Large intestine (tissue), 3 donors: ENCODE results near the gene ARHGAP44. TPM values are rescaled to one million over a fixed set of nuclear protein-coding genes. Genes with fewer than 3 reads are reported as not detected.

Source experiments
- DNase-seq, 2 donors: peaks; one replicate each; pipeline versions ENCODE4 v3.0.0 to v3.0.0-alpha.2; 2013
- H3K27ac ChIP-seq: one replicate; pipeline ENCODE4 v1.5.1; 2013; ENCODE audit warnings: low read length
- H3K27me3 ChIP-seq: 2 replicates; pipeline ENCODE4 v1.6.1; 2013; ENCODE audit warnings: low read length; ENCODE audit not compliant: control insufficient read depth, insufficient read depth
- H3K36me3 ChIP-seq: 2 replicates; pipeline ENCODE4 v1.6.1; 2013; ENCODE audit warnings: low read length; ENCODE audit not compliant: control insufficient read depth, insufficient read depth
- H3K4me1 ChIP-seq: one replicate; pipeline ENCODE4 v1.6.1; 2013; ENCODE audit warnings: low read length; ENCODE audit not compliant: control insufficient read depth, insufficient read depth
- H3K4me3 ChIP-seq: one replicate; pipeline ENCODE4 v1.5.1; 2013; ENCODE audit warnings: low read length
- H3K9me3 ChIP-seq: one replicate; pipeline ENCODE4 v1.6.1; 2013; ENCODE audit warnings: mild to moderate bottlenecking, low read depth, low read length, moderate library complexity; ENCODE audit not compliant: control insufficient read depth
- whole genome bisulfite sequencing: methylation state at CpG from one replicate; pipeline ENCODE4 v1.1.5; 2013; ENCODE audit warnings: low lambda C conversion rate; ENCODE audit not compliant: insufficient coverage; 5-methylcytosine and 5-hydroxymethylcytosine counted together
- polyA plus RNA-seq: library from polyadenylated mRNA; unstranded; fragments of 120-200 nt; gene quantifications from one replicate; pipeline ENCODE4 v1.2.1, GENCODE V29; 2013

The ARHGAP44 gene
- polyA plus RNA-seq, 1 donor, result 3.2 TPM

DNA sequence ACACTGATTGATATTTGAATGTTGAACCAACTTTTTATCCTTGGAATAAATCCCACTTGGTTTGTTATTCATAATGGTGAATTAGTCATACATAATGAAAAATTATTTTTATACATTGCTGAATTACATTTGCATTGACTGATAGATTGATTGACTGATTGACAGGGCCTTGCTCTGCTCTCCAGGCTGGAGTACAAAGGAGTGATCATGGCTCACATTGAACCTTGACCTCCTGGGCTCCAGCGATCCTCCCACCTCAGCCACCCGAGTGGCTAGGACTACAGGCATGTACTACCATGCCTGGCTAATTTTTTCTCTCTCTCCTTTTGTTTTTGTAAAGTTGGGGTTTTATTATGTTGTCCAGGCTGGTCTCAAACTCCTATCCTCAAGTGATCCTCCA lies 97.8 kb downstream of the ARHGAP44 start:
- H3K27ac ChIP-seq, result no peak overlapping the region
- H3K4me1 ChIP-seq, result no peaks in the 10 kb centered on the region
- no peaks in the 10 kb centered on the region for H3K27me3 ChIP-seq
- no peak for DNase-seq
- H3K9me3 ChIP-seq, result no peaks in the 10 kb centered on the region
- H3K4me3 ChIP-seq, result no peak overlapping the region
- WGBS, result no CpG with 5 or more reads among the region's 2 CpGs
- H3K36me3 ChIP-seq, result no peaks in the 10 kb centered on the region

DNA sequence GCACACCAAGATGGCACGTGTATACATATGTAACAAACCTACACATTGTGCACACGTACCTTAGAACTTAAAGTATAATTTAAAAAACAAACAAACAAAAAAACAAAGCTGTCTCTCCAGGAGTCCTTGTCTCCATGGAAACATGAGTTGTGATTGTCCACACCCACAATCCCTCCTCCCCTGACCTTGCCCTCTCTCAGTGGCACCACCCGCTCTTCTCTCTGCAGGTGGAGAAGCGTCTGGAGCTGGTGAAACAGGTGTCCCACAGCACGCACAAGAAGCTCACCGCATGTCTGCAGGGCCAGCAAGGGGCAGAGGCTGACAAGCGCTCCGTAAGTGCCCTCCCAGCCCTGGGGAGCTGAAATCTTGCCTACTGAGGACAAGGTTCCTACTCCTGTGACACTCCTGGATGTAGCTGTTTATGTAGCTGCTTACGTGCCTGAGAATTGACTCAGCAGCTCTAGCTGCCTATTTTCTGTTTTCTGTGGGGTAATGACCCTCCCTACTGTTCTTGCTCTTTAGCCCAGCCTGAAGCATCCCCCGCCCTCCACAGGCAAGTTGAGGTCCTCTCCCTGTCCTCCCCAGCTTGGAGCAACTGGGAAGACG lies 107.0 kb downstream of the ARHGAP44 start:
- Histone ChIP-seq H3K27me3 (no peaks in the 10 kb centered on the region), H3K9me3 (no peaks in the 10 kb centered on the region), H3K4me1 (no peaks in the 10 kb centered on the region), H3K27ac (no peak overlapping the region), H3K36me3 (no peaks in the 10 kb centered on the region), H3K4me3 (no peak overlapping the region)
- no peak for DNase-seq
- no CpG with 5 or more reads among the region's 11 CpGs for WGBS

DNA sequence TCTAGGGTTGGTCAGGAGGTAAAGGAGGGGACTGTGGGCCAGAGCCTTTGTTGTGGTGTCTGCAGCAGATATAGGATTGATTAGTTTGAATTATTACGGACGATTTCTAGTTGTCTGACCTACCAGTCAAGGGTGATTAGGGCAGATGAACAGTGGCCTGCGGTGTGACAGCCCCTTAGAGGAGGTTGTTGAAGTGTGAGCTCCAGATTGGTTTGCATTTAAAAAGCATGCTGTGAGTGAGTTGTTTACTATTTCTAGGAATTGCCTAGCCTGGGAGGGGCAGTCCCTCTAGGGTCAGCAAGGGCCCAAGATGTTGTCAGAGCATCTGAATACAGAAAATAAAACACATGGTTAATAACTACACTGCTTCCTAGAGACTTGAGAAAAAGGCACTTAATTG lies 108.8 kb downstream of the ARHGAP44 start:
- WGBS, result 100% methylated on average over 2 of the region's 3 CpGs
- Histone ChIP-seq H3K36me3 (no peaks in the 10 kb centered on the region), H3K4me3 (no peak overlapping the region), H3K27ac (no peak overlapping the region), H3K9me3 (no peaks in the 10 kb centered on the region), H3K27me3 (no peaks in the 10 kb centered on the region), H3K4me1 (no peaks in the 10 kb centered on the region)
- DNase-seq, result no peak

DNA sequence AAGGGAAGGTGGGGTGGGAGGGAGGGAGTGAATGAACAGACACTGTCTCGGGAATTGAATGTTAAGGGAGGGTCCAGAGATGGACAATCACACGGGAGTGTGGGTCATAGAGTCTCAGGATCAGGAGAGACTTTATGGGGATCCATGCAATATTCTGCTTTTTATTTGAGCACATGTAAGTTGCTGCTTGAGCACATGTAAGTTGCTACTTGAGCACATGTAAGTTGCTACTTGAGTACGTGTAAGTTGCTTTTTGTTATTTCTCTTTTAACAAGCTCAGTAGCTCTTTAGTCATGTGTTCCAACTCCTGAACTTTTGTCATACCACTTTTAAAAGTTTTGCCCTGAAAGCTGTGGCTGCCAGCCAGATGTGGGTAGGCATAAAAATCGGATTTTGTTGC lies 110.3 kb downstream of the ARHGAP44 start:
- H3K4me3 ChIP-seq, result no peak overlapping the region
- H3K9me3 ChIP-seq, result no peaks in the 10 kb centered on the region
- H3K36me3 ChIP-seq, result no peaks in the 10 kb centered on the region
- H3K4me1 ChIP-seq, result no peaks in the 10 kb centered on the region
- no peak overlapping the region for H3K27ac ChIP-seq
- no peaks in the 10 kb centered on the region for H3K27me3 ChIP-seq
- WGBS, result 100% methylated on average over 1 of the region's 4 CpGs
- no peak for DNase-seq

DNA sequence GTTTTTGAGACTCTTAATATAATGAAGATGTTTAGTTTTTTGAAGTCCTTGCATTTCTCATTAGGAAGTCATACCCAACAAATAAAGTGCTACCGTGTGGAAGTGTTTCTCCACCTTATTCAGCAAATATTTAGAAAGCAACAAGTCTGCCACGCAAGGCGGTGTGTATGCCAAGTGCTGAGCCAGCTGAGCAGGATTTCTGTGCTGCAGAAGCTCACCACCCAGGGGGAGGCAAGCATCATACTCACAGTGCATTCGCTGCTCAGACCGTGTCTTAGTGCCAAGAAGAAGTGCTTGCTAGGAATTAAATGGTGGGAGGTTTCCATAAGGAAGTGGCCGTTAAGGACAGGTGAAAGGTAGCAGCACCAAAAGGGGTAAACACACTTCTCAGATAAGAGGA lies 111.2 kb downstream of the ARHGAP44 start:
- Histone ChIP-seq H3K4me1 (no peaks in the 10 kb centered on the region), H3K4me3 (no peak overlapping the region), H3K36me3 (no peaks in the 10 kb centered on the region), H3K9me3 (no peaks in the 10 kb centered on the region), H3K27me3 (no peaks in the 10 kb centered on the region), H3K27ac (no peak overlapping the region)
- WGBS, result no CpG with 5 or more reads among the region's 6 CpGs
- DNase-seq, result no peak

DNA sequence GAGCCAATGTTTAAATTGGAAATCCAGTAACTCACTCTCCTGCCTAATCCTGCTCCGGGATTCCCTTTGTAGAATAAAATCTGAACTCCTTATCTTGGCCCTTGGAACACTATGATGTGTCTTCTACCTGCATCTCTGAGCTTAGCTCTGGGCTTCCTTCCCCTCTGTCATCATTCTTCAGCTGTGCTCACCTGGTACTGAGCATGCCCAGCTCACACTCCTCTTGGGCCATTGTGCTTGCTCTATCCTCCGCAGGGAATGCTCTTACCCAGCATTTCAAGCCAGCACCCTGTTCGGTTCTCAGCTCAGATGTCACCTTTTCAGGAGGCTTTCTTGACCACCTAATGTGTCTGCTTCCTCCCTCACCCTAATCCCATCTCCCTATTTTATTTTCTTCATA lies 112.7 kb downstream of the ARHGAP44 start:
- DNase-seq, result no peak

DNA sequence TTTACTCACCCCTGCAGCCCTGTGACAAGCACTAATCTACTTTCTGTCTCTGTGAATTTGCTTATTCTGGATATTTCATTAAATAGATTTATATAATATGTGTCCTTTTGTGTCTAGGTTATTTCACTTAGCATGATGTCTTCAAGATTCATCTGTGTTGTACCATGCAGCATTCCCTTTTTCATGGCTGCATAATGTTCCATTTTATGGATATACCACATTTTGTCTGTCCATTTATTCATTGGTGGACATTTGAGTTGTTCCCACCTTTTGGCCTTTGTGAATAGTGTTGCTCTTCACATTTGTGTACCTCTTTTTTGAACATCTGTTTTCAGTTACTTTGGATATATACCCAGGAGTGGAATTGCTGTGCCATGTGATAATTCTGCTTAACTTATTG lies 118.2 kb downstream of the ARHGAP44 start:
- DNase-seq, result no peak

More for the DNA sequence above, 112.7 kb downstream of the ARHGAP44 start:
- Histone ChIP-seq H3K4me1 (no peaks in the 10 kb centered on the region), H3K27ac (no peak overlapping the region), H3K27me3 (no peaks in the 10 kb centered on the region), H3K36me3 (no peaks in the 10 kb centered on the region), H3K9me3 (no peaks in the 10 kb centered on the region), H3K4me3 (no peak overlapping the region)
- no CpG with 5 or more reads among the region's 3 CpGs for WGBS

DNA sequence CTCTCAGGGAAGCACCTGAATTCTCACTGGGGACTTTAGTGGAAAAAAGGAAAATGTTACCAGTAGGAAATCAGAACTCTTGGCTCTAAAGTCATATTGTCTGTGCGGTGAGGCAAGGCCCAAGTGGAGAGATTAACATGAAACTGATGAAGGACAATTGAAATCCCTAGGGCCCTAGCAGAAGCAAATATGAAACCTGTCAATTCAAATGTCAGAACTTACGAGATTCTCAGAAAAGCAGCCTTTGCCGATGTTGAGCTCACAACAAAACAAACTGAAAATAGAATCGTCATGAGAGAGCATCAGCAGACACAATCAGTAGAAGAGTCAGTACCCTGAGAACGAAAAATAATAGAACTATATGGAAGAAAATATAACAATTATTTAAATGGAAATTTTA lies 119.7 kb downstream of the ARHGAP44 start:
- WGBS, result 92% methylated on average over 4 of the region's 5 CpGs
- Histone ChIP-seq H3K27ac (no peak overlapping the region), H3K4me3 (no peak overlapping the region)

More for the DNA sequence above, 118.2 kb downstream of the ARHGAP44 start:
- Histone ChIP-seq H3K4me1 (no peaks in the 10 kb centered on the region), H3K4me3 (no peak overlapping the region), H3K27me3 (no peaks in the 10 kb centered on the region), H3K9me3 (no peaks in the 10 kb centered on the region), H3K36me3 (no peaks in the 10 kb centered on the region), H3K27ac (no peak overlapping the region)

DNA sequence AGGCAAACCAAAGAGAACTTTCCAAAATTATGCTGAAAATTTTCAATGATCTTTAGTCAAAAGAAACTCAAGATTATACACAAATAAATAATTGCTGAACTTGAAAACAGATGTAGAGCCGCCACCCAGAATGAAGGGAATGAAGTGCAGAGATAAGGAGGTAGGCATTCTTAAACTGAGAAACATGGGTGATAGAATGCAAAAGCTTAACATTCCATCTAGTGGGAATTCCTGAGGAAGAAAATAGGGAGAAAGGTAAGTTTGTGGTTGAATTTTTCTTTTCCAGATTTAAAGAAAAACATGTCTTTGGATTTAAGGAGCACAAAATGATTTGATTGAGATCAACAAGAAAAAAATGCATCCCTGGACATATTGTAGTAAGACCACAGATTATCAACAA lies 120.2 kb downstream of the ARHGAP44 start:
- no peak overlapping the region for H3K4me3 ChIP-seq
- no peak for DNase-seq
- H3K27ac ChIP-seq, result no peak overlapping the region
- no peaks in the 10 kb centered on the region for H3K4me1 ChIP-seq
- WGBS, result no CpG with 5 or more reads among the region's 1 CpG
- H3K27me3 ChIP-seq, result no peaks in the 10 kb centered on the region
- H3K9me3 ChIP-seq, result no peaks in the 10 kb centered on the region
- no peaks in the 10 kb centered on the region for H3K36me3 ChIP-seq

More for the DNA sequence above, 119.7 kb downstream of the ARHGAP44 start:
- DNase-seq, result no peak
- Histone ChIP-seq H3K36me3 (no peaks in the 10 kb centered on the region), H3K4me1 (no peaks in the 10 kb centered on the region), H3K9me3 (no peaks in the 10 kb centered on the region), H3K27me3 (no peaks in the 10 kb centered on the region)

DNA sequence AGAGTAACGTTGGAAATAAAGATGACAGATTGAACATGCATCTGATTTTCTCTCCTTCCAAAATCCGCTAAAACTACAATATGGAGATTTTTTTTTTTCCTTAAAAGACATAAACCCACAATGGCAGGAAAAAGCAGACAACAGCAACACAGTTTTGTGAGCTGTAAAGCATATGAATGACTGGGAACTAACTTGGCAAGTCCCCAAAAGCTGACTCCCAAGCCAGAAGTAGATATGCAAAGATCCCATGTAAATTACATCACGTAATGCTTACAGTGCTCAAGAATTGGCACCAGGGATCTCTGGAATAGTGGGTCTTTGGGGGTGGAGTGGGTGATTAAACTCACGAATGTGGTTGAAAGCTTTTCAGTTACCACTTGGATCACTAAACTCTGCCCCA lies 121.9 kb downstream of the ARHGAP44 start:
- WGBS, result 20% methylated on average over 1 of the region's 4 CpGs
- DNase-seq, result no peak

DNA sequence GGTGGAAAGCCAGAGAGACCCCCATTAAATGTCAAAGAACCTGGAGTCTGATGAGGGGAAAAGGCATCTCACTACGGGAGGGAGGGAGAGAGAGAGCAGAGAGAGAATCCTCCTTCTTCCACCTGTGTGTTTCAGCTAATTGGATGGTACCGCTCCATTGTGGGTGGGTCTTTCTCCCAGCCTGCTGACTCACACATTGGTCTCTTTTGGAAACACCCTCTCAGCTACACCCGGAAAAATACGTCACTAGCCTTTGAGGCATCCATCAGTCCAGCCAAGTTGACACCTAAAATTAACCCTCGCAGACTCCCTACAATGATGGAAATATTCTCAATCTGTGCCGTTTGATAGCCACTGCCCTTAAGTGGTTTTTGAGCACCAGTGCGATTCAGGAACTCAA lies 128.1 kb downstream of the ARHGAP44 start:
- Histone ChIP-seq H3K27ac (no peak overlapping the region), H3K36me3 (no peaks in the 10 kb centered on the region), H3K27me3 (no peaks in the 10 kb centered on the region), H3K4me3 (no peak overlapping the region), H3K9me3 (no peaks in the 10 kb centered on the region), H3K4me1 (no peaks in the 10 kb centered on the region)
- DNase-seq, result no peak
- no CpG with 5 or more reads among the region's 7 CpGs for WGBS

More for the DNA sequence above, 121.9 kb downstream of the ARHGAP44 start:
- Histone ChIP-seq H3K27me3 (no peaks in the 10 kb centered on the region), H3K9me3 (no peaks in the 10 kb centered on the region), H3K27ac (no peak overlapping the region), H3K4me1 (no peaks in the 10 kb centered on the region), H3K36me3 (no peaks in the 10 kb centered on the region), H3K4me3 (no peak overlapping the region)
